ENCODE measurements around the gene SERPINH1.
"Not testable (repeated sequence)": the region's sequence is repeated elsewhere in the genome, so short reads cannot be mapped to it uniquely, and the experiment has no call there.

The SERPINH1 gene

GRCh38 chr11:75574698-75575602 lies 12.9 kb downstream of the SERPINH1 start:
- DNase-seq (ENCODE audit: low read depth, low spot score): no peak

- DNase-seq (ENCODE audit: low read depth, low spot score): no peak
Measured at GRCh38 chr11:75576017-75576416, 14.0 kb downstream of the SERPINH1 start.

DNA sequence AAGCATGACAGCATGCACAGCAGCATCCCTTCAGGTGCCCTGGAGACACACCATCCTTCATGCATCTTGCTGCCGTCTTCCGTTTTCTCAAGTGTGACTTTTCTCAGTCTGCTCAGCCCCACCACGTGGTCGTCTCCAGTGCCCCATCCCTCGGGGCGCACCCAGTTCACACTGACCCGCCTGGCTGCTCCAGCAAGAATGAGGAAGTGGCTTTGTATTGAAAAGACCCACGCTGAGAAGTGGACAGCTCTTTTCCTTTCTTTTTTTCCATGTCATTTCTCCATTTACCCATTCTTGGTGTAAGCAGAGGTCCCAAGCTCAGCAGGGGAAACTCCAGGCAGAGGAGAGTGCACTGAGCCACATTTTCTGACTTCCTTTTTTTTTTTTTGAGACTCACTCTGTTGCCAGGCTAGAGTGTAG lies 14.5 kb downstream of the SERPINH1 start:
- no peak for DNase-seq (ENCODE audit: low read depth, low spot score)

GRCh38 chr11:75577207-75577606 lies 15.2 kb downstream of the SERPINH1 start:
- no peak for DNase-seq (ENCODE audit: low read depth, low spot score)

- DNase-seq (ENCODE audit: low read depth, low spot score): no peak
Measured at GRCh38 chr11:75578977-75579376, 16.9 kb downstream of the SERPINH1 start.

DNA sequence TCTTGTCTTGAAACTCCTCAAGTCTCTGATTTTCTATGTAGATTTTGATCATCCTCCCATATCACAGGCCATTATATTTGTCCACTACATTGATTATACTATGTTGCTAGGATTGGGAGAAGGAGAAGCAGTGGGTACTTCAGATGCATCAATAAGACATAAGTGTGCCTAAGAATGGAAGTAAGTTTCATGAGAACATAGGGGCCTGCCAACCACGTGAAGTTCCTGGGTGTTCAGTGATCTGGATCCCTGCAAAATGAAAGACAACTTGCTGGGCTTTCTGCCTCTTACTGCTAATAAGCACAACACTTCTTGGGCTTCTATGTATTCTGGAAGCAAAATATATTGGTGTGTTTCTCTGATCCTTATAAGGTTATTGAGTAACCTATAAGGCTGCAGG lies 17.8 kb downstream of the SERPINH1 start:
- no peak for DNase-seq (ENCODE audit: low read depth, low spot score)

DNA sequence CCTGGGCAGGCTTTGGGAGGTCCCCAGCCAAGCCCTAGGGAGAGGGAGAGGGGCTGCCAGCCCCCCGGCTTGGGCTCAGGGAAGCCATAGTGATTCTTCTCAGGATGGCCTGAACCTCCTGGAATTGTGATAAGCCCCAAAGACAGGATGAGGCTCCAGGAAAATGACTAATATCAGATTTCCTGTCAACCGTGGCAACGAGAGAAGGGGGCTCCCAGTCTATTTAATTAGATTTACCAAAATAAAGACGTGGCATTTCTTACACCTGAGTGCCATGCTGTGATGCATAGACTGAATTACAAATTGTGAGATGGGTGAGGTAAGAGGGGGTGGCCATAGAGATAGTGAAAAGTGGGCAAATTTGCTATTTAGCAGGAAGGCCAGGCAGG lies 20.4 kb downstream of the SERPINH1 start:
- DNase-seq (ENCODE audit: low read depth, low spot score): no peak

GRCh38 chr11:75582895-75583717 lies 21.1 kb downstream of the SERPINH1 start:
- DNase-seq (ENCODE audit: low read depth, low spot score): no peak

DNA sequence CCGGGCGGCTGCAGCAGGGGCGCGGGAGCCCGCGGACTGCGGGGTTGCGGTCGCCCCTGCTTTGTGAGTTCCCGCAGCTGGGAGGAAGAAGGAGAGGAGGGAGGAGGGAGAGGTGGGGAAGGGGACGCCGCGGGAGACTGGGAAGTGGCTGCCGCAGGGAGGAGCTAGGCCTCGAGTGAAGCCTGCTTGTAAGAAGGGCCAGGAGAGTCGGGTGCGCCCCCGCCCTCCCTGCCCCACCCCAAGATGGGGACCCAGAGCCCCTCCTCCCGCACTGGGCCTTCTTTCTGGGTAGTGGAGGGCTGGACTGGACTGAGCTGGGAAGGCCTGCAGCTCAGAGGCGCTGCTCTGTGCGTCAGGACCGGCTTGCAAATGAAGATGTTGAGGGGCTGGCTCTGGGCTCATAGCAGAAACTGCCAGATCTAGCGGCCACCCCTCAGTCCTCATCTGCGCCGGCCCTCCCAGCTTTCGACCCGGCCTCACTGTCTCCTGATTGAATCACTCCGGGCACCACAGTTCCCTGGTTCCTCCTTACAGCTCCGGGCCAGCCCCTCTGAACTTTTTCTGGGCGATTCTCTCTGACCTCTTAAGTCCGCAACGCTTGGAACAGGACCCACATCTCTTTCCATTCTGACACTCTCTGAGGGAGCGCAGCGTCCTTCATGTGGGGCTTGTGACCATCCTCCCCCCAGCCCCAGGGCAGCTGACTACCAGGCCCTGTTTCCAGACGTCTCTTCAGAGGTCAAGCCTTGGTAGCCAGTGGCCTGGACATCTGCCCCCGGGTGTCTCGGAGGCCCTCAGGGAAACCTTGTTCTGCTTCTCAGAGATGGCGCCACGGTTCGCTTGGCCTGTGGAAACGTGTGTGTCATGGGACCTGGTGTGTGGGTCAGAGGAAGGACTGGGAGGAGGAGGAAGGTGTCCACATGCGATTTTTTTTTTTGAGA lies 21.9 kb downstream of the SERPINH1 start:
- DNase-seq (ENCODE audit: low read depth, low spot score): no peak

DNA sequence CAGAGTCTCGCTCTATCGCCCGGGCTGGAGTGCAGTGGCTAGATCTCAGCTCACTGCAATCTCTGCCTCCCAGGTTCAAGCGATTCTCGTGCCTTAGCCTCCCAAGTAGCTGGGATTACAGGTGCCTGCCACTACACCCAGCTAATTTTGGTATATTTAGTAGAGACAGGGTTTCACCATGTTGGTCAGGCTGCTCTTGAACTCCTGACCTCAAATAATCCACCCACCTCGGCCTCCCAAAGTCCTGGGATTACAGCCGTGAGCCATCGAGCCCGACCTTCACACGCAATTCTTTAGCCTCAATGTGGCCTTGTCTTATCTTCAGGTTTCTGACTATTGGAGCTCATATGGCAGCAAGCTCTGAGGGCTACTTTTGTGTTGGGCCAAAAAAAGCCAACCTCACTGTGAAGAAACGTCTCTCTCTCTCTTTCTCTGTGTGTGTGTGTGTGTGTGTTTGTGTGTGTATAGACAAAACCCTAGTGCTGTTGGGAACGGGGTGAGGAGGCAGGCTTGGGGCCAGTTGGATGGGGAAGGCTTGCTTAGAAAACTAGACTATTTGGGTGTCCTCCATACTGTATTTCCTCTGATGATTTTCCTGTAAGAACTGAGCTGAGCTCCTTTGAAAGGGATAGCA lies 22.7 kb downstream of the SERPINH1 start:
- DNase-seq (ENCODE audit: low read depth, low spot score): not testable (repeated sequence)

- DNase-seq (ENCODE audit: low read depth, low spot score): no peak
Measured at GRCh38 chr11:75585293-75585670, 23.2 kb downstream of the SERPINH1 start.

- DNase-seq (ENCODE audit: low read depth, low spot score): no peak
Measured at GRCh38 chr11:75586395-75586794, 24.3 kb downstream of the SERPINH1 start.

DNA sequence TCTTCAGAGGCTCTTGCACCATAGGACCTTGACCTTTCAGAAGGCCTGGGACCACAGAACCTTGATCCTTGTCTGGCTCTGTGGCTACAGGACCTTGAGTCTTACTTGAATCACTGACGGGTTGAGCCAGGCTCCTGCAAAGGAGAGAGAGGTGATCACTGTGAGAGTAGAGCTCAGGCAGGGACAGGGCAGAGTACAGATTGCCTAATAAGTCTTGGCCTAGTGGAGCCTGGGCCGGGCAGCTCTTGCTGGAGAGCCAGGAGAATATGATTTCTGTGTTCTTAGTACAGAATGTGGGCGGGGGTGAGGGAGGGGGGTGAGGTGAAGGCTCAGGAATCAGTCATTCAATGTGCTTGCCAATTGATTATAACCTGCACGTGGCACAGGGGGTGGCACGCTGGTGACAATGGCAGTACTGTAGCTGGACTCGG lies 26.0 kb downstream of the SERPINH1 start:
- no peak for DNase-seq (ENCODE audit: low read depth, low spot score)

DNA sequence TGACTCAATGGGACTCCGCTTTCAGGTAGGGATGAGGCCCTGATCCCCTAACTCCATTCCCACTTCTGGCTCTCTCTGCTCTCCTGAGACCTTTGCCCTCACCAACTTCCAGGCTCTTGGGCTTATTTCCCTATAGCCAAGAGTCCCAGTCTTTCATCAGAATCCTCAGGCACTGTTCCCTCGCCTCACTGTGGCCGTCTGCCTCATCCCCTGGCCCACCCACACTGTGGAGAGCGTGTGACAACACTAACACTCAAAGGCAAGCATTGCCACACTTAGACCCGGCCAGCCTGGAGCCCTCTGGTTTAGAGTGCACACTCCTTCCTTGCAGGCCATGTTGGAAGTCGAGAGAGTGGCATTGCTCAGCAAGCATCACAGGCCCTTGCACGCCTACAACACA lies 27.0 kb downstream of the SERPINH1 start:
- DNase-seq (ENCODE audit: low read depth, low spot score): no peak

GRCh38 chr11:75589933-75590332 lies 27.9 kb downstream of the SERPINH1 start:
- DNase-seq (ENCODE audit: low read depth, low spot score): no peak

DNA sequence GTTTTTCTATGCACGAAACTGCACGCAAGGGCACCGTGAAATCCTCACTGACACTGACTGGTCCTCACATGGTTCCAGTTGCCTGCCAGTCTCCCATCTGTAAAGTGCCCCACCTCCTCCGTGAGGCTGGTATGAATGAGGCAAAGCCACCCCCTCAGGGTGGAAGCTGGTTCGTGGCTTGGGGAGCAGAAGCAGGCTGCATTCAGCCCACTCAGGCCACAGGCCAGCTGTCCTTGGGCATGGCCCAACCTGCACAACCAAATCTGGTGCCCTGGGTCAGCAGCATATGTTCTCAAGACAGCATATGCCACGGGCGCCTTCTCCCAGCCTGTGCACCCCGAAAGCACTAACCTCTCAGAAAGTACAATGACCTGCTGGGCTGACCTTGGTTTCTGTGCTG lies 29.3 kb downstream of the SERPINH1 start:
- DNase-seq (ENCODE audit: low read depth, low spot score): no peak

- no peak for DNase-seq (ENCODE audit: low read depth, low spot score)
Measured at GRCh38 chr11:75591966-75592365, 29.9 kb downstream of the SERPINH1 start.

GRCh38 chr11:75592715-75593114 lies 30.7 kb downstream of the SERPINH1 start:
- no peak for DNase-seq (ENCODE audit: low read depth, low spot score)

- no peak for DNase-seq (ENCODE audit: low read depth, low spot score)
Measured at GRCh38 chr11:75593286-75593915, 31.3 kb downstream of the SERPINH1 start.

GRCh38 chr11:75594211-75594610 lies 32.2 kb downstream of the SERPINH1 start:
- DNase-seq (ENCODE audit: low read depth, low spot score): no peak

DNA sequence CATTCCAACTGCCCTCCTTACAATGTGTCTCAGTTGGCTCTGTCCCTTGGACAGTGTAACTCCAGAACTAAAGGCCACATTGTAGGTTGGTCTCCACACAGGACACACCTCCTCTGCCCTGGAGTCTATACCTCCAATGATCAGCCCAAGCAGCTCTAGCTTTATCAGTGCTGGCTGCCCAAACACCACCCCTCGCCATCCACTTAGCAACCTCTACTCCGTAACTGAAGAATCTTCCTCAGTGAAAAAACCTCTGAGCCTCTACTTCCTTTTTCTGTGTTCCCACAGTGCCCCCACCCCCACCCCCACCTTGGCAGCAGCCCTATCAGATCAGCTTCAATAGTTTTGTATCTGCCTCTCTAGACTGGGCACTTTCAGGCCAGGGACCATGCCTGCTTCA lies 33.4 kb downstream of the SERPINH1 start:
- DNase-seq (ENCODE audit: low read depth, low spot score): no peak

Data from brain pericyte (primary cell).